GM12878 (cell line): ENCODE measurements around the gene ITGBL1. TPM values are rescaled to one million over a fixed set of nuclear protein-coding genes. Genes with fewer than 3 reads are reported as not detected.

Experiments
- ATAC-seq: fragments of 200-7000 bp; cut with Tn5 transposase; 3 replicates; pipeline ENCODE4 v1.9.1; 2020; ENCODE audit warnings: mild to moderate bottlenecking, moderate library complexity
- BruUV-seq: library from RNA; stranded (reverse); fragments of 400-500 nt; replicated peaks from 2 replicates; lab custom pipeline; 2021; lab: Mats Ljungman, UMichigan
- CTCF ChIA-PET: fragments of 300-600 bp; sonication (Branson Sonifier 250); formaldehyde crosslinking; extraction: SDS; loops from one replicate; lab custom pipeline; 2021; ENCODE audit warnings: inconsistent platforms; lab: Yijun Ruan, JAX
- POLR2A ChIA-PET: fragments of 350-600 bp; formaldehyde crosslinking; extraction: SDS; loops from one replicate; lab custom pipeline; 2021; ENCODE audit warnings: inconsistent platforms; lab: Charles Lee
- RAD21 ChIA-PET: fragments of 300-600 bp; sonication (Branson Sonifier 250); formaldehyde crosslinking; loops from one replicate; lab custom pipeline; 2023; ENCODE audit warnings: antibody characterized with exemption; ENCODE audit not compliant: unreplicated experiment; lab: Charles Lee
- SMC1A ChIA-PET: fragments of 300-600 bp; sonication (Branson Sonifier 250); formaldehyde crosslinking; loops from one replicate; lab custom pipeline; 2023; ENCODE audit not compliant: unreplicated experiment, uncharacterized antibody; lab: Charles Lee
- DNase-seq: peaks from one replicate; pipeline ENCODE4 v3.0.0-alpha.2; 2011; ENCODE audit warnings: low read depth, low spot score
- FAIRE-seq: peaks from 3 replicates; lab custom pipeline; 2011; peaks lifted over from hg19 to GRCh38; lab: Jason Lieb, UNC
- H2AFZ ChIP-seq: 2 replicates; pipeline ENCODE4 v1.6.0; 2011; ENCODE audit warnings: low read depth, low read length, control low read depth; ENCODE audit not compliant: control insufficient read depth
- H3K27ac ChIP-seq: 2 replicates; pipeline ENCODE4 v1.5.1; 2011; ENCODE audit warnings: control low read depth; ENCODE audit not compliant: control insufficient read depth, insufficient read depth
- H3K27me3 ChIP-seq, 2 experiments: replicated peaks in 1 of 2; 2 replicates each; pipeline versions ENCODE4 v1.6.0 to v1.6.1; 2011; ENCODE audit warnings: low read length in 1 of 2; ENCODE audit not compliant: control insufficient read depth in 2 of 2, insufficient read depth in 2 of 2
- H3K36me3 ChIP-seq, 2 experiments: 2 replicates each; pipeline ENCODE4 v1.5.1; 2011; ENCODE audit warnings: low read length in 1 of 2; ENCODE audit not compliant: control insufficient read depth in 2 of 2, insufficient read depth in 2 of 2
- H3K4me1 ChIP-seq: 2 replicates; pipeline ENCODE4 v1.6.1; 2011; ENCODE audit warnings: mild to moderate bottlenecking, low read length, moderate library complexity, mixed read lengths; ENCODE audit not compliant: control insufficient read depth, insufficient read depth
- H3K4me2 ChIP-seq: 2 replicates; pipeline ENCODE4 v1.6.0; 2011; ENCODE audit warnings: control low read depth; ENCODE audit not compliant: control insufficient read depth, insufficient read depth
- H3K4me3 ChIP-seq: fragments of 200-600 bp; sonication (generic); 2 replicates; pipeline ENCODE4 v1.5.1; 2016
- H3K79me2 ChIP-seq: 2 replicates; pipeline ENCODE4 v1.6.0; 2011; ENCODE audit warnings: low read length; ENCODE audit not compliant: control insufficient read depth, insufficient read depth
- H3K9ac ChIP-seq: 2 replicates; pipeline ENCODE4 v1.8.0; 2011; ENCODE audit warnings: low read length, control low read depth, mixed read lengths; ENCODE audit not compliant: control insufficient read depth, insufficient read depth
- H3K9me3 ChIP-seq: replicated peaks from 3 replicates; pipeline ENCODE4 v1.5.1; 2011; ENCODE audit warnings: mild to moderate bottlenecking, low read length; ENCODE audit not compliant: control insufficient read depth, insufficient read depth
- H4K20me1 ChIP-seq: 2 replicates; pipeline ENCODE4 v1.6.0; 2011; ENCODE audit not compliant: control insufficient read depth, insufficient read depth
- BCL3 ChIP-seq: IDR thresholded peaks from 2 replicates; pipeline ENCODE4 v1.6.1; 2011; ENCODE audit warnings: borderline replicate concordance, low read depth, mild to moderate bottlenecking, moderate library complexity, low read length; ENCODE audit not compliant: insufficient read depth, poor library complexity, severe bottlenecking
- CHD2 ChIP-seq: IDR thresholded peaks from 2 replicates; pipeline ENCODE4 v1.6.1; 2011; ENCODE audit warnings: low read depth, low read length, improper control_type of control experiment, borderline replicate concordance
- CREB1 ChIP-seq: IDR thresholded peaks from 2 replicates; pipeline ENCODE4 v1.6.1; 2012; ENCODE audit warnings: low read depth, mild to moderate bottlenecking, inconsistent platforms
- ESRRA ChIP-seq: IDR thresholded peaks from 2 replicates; pipeline ENCODE4 v1.6.1; 2012; ENCODE audit warnings: mild to moderate bottlenecking, low read length, improper control_type of control experiment
- KAT2A ChIP-seq: conservative IDR thresholded peaks from 2 replicates; pipeline ENCODE4 v1.6.1; 2011; ENCODE audit warnings: low read depth, low read length; ENCODE audit not compliant: control insufficient read depth
- MLLT1 ChIP-seq: fragments of 450-650 bp; IDR thresholded peaks from 2 replicates; pipeline ENCODE4 v1.6.1; 2016; ENCODE audit warnings: mild to moderate bottlenecking
- NR2C1 ChIP-seq: fragments of 450-650 bp; IDR thresholded peaks from 2 replicates; pipeline ENCODE4 v1.6.1; 2017; ENCODE audit warnings: antibody characterized with exemption, mild to moderate bottlenecking, moderate library complexity
- PKNOX1 ChIP-seq: fragments of 450-650 bp; IDR thresholded peaks from 2 replicates; pipeline ENCODE4 v1.6.1; 2016; ENCODE audit warnings: mild to moderate bottlenecking
- SUZ12 ChIP-seq: fragments of 200-600 bp; sonication (generic); IDR thresholded peaks from one replicate; pipeline ENCODE4 v1.6.1; 2018; ENCODE audit warnings: antibody characterized with exemption, mild to moderate bottlenecking; ENCODE audit not compliant: unreplicated experiment
- WGBS: methylation state at CpG from one replicate; pipeline ENCODE4 v1.1.6; 2016; ENCODE audit warnings: low lambda C conversion rate; ENCODE audit not compliant: insufficient replicate concordance, insufficient coverage; ENCODE audit errors: missing lambda C conversion rate; 5-methylcytosine and 5-hydroxymethylcytosine counted together
- in situ Hi-C: fragments of 300-500 bp; cut with MboI; formaldehyde crosslinking; loops from 9 replicates; pipeline ENCODE4 v1.14.3; 2018; ENCODE audit warnings: mixed read lengths
- intact Hi-C: fragments of 100-400 bp; cut with micrococcal nuclease; formaldehyde crosslinking; loops from one replicate; pipeline ENCODE4 v1.14.2; 2022; ENCODE audit not compliant: unreplicated experiment
- polyA plus RNA-seq, 11 experiments: library from polyadenylated mRNA; depleted of rRNA in 4 of 11; unstranded in 6 of 11; stranded (reverse) in 5 of 11; fragments of >200 nt; fragmentation: Nextera tagmentation in 4 of 11; fragmentation: Illumina TruSeq in 1 of 11; extraction: Ambion mirVana in 4 of 11; extraction: Trizol in 1 of 11; gene quantifications; 1 replicate in 1 of 11; 2 replicates in 10 of 11; pipeline versions ENCODE4 v1.2.1 to v1.2.3, GENCODE V29; 2011 to 2016; ENCODE audit warnings: inconsistent platforms in 2 of 11, missing spikeins in 2 of 11, low read depth in 1 of 11
- total RNA-seq, 4 experiments: library from RNA; depleted of rRNA in 3 of 4; stranded (reverse); fragments of >200 nt in 3 of 4; fragmentation: Illumina TruSeq in 1 of 4; extraction: Trizol in 1 of 4; gene quantifications; 2 replicates each; pipeline versions ENCODE4 v1.2.1 to v1.2.3, GENCODE V29; 2013 to 2021

ITGBL1 gene
- total and polyA plus RNA-seq, 10 of the 15 experiments (the other 5 are each of a cell fraction or from before 2014, with no cell fraction given) = 0.17 to 2.8 (median 0.28) TPM; not detected in 3

GRCh38 chr13:101751488-101751887 is 299.0 kb downstream of the ITGBL1 start:
- H3K27me3 ChIP-seq = no peaks in the 10 kb centered on the region
- ATAC-seq (peak; percentile 72), DNase-seq (no peak), FAIRE-seq (no peak)
- CTCF ChIA-PET = no interaction called here
- TF ChIP-seq CHD2 = no peak
- TF ChIP-seq NR2C1 = no peak
- no peak for TF ChIP-seq MLLT1
- TF ChIP-seq PKNOX1 = no peak
- TF ChIP-seq CREB1 = no peak
- no peak for TF ChIP-seq ESRRA
- no peak for TF ChIP-seq SUZ12
- TF ChIP-seq KAT2A = no peak
- no peak for TF ChIP-seq BCL3
- H4K20me1 ChIP-seq = no peaks in the 10 kb centered on the region
- 0% methylated on average over 3 of the region's 3 CpGs for WGBS
- RAD21 ChIA-PET = interaction anchor here (1.0 kb wide), 1 partner anchor 9 kb away, joined by 3 read pairs; no protein-coding TSS in a partner anchor
- no peaks in the 10 kb centered on the region for H3K4me1 ChIP-seq
- no peak overlapping the region for H3K4me2 ChIP-seq
- H3K36me3 ChIP-seq = no peaks in the 10 kb centered on the region
- no peak overlapping the region for H2AFZ ChIP-seq
- no peaks in the 10 kb centered on the region for H3K79me2 ChIP-seq
- POLR2A ChIA-PET = no interaction called here
- intact Hi-C loops (loop anchor here (10.0 kb wide), 1 partner anchor 497 kb away; no protein-coding TSS in a partner anchor), in situ Hi-C loops (loop anchor here (10.0 kb wide), 1 partner anchor 607 kb away; no protein-coding TSS in a partner anchor)
- H3K4me3 ChIP-seq = no peak overlapping the region
- no peaks in the 10 kb centered on the region for H3K9me3 ChIP-seq
- no peak overlapping the region for H3K9ac ChIP-seq
- no TSS peak for BruUV-seq
- no peak overlapping the region for H3K27ac ChIP-seq
- SMC1A ChIA-PET = interaction anchor here (1.4 kb wide), 1 partner anchor 125 kb away, joined by 3 read pairs; no protein-coding TSS in a partner anchor
